Measurements from ENCODE around the gene CCR9.
A peak's percentile ranks its signal among the peaks of the same experiment; 100 is the strongest.
"Not testable (repeated sequence)": the region's sequence is repeated elsewhere in the genome, so short reads cannot be mapped to it uniquely, and the experiment has no call there.

Gene CCR9, protein sequence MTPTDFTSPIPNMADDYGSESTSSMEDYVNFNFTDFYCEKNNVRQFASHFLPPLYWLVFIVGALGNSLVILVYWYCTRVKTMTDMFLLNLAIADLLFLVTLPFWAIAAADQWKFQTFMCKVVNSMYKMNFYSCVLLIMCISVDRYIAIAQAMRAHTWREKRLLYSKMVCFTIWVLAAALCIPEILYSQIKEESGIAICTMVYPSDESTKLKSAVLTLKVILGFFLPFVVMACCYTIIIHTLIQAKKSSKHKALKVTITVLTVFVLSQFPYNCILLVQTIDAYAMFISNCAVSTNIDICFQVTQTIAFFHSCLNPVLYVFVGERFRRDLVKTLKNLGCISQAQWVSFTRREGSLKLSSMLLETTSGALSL

DNA sequence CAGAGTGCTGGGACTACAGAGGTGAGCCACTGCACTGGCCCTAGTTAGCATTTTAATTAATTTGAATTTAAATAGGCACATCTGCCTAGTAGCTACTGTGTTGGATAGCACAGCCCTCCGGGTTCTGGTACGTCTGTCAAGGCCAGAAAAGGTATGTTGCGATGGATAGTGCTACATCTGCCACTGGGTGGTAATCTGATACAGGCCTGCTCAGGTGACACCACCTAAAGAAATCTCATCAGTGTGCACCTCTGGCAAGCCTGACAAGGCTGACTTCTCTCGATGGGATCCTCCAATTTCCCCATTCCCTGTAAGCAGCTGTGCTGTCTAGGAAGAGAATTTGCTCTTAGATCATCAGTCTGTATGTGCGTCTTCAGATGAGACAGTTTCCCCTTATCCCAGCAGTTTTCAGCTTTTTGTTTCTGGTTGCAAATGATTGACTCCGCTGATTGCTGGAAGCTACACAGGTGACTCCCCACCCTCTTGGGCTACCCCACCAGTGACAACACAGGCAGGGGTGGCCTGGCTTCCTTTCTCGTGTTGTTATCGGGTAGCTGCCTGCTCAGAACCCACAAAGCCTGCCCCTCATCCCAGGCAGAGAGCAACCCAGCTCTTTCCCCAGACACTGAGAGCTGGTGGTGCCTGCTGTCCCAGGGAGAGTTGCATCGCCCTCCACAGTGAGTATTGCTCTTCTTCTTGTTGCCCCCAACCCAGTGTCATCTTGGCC is at the start of gene CCR9:
TSS of gene CCR9 (plus strand) at position 565 of the 727 bp plus-strand sequence. CDS start 8,391 bp downstream, outside the sequence.
- DNase-seq (ENCODE audit: low spot score), result no peak

DNA sequence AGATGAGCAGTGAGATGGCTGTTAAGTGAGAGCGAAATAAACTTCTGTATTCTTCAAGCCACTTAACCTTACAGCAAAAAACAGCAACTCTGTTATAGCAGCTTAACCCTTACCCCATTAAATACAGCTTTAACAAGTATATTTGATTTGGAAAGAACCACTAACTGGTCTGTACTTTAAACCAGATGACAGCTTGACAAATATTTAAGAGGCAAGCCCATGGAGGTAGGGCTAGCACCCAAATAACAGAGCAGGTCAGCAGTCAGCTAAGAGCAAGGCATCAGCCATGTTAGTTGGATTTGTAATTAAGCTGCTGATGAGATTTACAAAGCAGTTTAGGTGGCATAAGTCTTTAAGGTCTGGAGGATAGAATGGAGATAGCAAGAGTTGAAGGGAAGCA is 47.9 kb upstream of the CCR9 start:
- DNase-seq (ENCODE audit: low spot score), result no peak

DNA sequence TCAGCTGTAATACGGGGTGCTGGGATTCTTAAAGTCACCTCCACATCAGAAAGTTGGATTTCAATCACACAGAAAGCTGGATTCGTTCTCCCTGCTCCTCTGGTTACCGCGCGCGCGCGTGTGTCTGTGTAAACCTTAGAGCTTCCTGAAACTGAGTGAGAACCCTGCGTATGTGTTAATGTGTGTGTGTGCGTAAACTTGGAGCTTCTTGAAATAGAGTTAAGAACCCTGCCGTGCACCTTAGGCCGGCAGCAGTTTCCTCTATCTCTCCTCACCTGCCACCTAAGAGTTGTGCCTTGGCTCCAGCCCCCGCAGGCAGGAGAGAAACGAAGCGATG is 45.0 kb upstream of the CCR9 start:
- DNase-seq (ENCODE audit: low spot score), result no peak

DNA sequence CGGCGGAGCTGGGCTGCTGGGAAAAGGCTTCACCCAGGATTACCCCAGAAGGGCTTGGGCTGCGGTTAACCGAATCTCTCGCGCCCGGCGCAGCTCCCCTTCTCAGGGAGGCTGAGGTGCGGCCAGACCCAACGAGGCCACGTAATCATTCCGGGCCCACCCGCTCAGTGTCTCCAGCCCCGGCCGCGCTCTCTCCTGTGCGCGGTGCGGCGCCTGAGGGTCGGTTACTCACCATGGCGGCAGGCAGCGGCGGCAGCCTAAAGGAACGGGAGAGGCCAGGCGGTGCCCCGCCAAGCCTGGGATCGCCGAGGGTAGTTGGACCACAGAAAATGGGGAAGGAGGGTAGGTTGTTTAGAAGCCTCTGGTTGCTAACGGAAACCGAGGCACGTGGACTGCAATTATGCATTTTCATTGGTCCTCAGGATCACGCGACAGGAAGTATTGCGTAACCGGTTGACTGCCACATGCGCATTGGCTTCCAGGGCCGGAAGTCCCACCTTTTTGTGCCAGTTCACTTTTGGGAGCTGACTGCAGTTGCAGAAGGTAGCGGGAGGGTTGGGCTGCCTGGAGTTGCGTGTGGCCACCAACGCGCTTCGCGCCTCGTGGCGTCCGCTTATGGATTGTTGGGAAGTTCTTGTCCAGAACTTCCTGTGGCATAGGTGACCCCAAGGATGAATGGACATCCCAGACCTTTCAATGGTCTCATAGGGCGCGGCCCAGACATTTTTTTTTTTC is 44.4 kb upstream of the CCR9 start, which contains the start of gene LZTFL1:
TSS of gene LZTFL1 (minus strand) at position 363 of the 735 bp plus-strand sequence. CDS start at position 235, 128 bp downstream.
- DNase-seq (ENCODE audit: low spot score), result peak; percentile 94

DNA sequence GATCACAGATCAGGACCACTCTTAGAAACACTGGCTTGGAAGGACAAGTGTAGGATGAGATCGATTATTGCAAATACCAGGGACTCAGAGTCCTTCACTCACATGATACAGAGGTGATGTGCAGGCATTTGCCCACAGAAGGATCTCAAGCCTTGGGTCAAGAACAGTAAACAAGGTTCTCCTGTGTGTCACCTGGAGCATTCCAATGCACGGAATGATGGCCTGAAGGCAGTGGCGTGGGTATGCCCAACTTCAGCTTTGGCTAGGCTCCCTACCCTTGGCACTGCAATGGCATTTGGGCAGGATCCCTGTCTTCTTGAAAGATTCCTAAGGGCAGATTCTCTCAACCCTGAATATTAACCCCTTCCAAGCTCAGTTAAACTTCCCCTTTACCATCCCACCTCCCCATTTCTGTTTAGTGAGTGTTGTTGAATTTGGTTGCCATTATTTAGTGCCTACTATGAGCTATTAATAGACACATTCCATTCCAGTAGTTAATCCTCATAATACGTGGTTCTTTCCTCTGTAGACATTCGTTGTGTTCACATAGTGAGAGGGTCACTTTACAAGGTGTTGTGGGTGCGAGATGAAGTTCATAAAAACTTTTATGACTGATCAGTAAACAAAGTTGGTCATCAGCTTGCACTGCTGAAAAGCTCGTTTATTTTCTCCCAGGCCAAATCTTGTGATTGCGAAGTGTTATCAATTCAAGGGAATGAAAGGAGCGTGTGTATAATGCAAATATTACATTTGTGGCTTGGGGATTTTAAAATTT is 43.3 kb upstream of the CCR9 start:
- DNase-seq (ENCODE audit: low spot score), result no peak

DNA sequence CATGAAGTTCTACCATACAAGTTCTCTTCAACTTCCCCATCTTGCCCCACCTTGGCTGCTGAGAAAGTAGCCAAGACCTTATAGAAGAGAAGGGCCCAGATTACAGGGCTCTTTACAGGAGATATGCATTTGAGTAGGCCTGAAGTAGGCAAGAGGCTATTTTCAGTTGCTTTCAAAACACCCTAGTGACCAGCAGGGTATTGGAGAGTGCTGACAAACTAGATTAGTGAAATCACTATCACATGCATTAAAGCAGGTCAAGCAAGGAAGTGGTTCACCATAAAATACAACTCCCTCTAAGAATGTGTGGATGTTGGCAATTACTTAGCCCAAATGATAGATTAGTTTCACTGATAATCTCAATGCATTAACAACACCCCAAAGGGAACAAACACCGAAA is 41.7 kb upstream of the CCR9 start:
- no peak for DNase-seq (ENCODE audit: low spot score)

DNA sequence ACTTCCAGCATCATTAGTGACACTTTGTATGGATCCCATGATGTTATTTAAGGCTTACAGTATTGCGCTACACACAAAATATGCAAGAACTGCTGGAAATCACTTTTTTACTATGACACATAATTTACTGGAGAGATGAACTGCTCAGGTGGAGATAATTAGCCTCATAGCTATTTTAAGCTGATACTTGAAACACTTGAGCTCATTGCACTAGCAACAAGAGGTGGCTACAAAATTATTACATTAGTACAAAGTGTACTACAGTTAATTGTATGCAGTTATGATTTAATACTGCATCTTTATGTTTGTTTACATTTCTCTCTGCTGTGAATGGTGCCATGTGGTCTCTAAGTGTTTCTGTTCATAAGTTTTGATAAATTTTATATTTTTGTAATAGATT is 38.0 kb upstream of the CCR9 start:
- DNase-seq (ENCODE audit: low spot score), result no peak

DNA sequence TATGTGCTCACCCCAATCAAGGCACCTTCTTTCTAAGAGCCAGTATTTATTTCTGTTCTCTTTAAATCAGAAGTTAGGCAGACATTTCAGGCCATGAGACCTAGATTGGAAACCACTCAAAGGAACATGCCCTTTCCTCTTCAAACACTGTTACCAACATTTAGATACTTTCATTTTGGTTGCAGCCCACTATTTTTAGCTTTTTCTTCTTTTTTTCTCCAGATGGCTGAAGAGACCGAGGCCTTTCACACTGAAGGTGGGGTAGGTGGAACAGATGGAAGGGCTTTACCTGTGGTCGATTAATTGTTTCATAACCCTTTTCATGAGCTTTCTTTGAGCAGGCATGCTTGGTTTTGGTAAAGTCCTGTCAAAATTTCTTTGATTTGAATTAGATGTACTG is 33.5 kb upstream of the CCR9 start:
- DNase-seq (ENCODE audit: low spot score), result no peak

DNA sequence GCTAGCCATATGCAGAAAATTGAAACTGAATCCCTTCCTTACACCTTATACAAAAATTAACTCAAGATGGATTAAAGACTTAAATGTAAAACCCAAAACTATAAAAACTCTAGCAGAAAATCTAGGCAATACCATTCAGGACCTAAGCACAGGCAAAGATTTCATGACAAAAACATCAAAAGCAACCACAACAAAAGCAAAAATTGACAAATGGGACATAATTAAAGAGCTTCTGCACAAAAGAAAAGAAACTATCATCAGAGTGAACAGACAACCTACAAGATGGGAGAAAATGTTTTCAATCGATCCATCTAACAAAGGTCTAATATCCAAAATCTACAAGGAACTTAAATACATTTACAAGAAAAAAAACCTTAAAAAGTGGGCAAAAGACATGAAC is 30.0 kb upstream of the CCR9 start:
- DNase-seq (ENCODE audit: low spot score), result not testable (repeated sequence)

DNA sequence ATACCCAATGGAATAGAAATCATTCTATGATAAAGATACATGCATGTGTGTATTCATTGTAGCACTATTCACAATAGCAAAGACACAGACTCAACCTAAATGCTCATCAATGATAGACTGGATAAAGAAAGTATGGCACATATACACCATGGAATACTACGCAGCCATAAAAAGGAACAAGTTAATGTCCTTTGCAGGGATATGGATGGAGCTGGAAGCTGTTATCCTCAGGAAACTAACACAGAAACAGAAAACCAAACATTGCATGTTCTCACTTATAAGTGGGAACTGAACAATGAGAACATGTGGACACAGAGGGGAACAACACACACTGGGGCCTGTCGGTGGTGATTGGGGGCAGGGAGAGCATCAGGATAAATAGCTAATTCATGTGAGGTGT is 29.3 kb upstream of the CCR9 start:
- DNase-seq (ENCODE audit: low spot score), result not testable (repeated sequence)

DNA sequence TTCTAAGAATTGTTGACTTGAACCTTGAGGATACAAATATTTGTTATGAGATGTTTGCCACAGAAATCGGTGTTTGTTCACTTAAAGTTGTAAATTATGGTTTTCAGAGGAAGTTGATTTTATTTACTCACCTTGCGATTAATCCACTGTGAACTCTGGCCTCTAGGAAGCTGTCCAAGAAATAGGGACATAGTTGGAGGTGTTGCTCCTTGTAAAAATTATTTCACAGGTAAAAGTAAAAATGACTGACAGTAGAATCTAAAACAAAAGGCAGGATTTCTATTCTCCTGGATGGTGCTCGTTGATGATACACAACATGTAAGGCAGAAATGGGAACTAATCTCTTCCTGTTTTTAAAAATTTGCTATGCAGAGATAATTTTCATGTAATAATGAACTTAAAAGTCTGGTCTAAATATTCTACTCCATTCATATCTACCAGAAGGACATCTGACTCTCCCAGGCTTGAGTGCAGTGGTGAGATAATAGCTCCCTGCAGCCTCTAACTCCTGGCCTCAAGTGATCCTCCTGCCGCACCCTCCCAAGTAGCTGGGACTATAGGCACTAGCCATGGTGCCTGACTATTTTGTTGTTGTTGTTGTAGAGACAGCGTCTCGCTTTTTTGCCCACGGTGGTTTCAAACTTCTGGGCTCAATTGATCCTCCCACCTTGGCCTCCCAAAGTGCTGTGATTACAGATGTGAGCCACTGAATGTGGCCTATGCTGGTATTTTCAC is 27.4 kb upstream of the CCR9 start:
- DNase-seq (ENCODE audit: low spot score), result no peak

DNA sequence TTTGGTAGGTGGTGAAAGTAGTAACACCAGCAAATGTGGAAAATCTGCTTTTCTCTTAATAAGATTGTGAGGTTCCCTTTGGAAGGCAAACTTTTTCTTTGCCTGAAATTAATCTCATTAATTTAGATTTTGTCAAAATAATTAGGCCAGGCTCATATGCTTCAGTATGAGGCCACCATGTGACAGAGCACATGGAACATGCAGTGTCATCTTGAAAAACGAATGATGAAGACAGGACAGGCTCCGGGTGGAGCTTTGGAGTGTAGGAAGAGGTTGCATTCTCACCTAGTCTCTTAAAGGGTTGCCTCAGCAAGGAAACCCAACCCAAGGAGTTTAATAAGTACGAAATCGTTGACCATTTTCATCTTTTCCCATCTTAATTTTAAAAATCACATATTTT is 25.9 kb upstream of the CCR9 start:
- DNase-seq (ENCODE audit: low spot score), result no peak

DNA sequence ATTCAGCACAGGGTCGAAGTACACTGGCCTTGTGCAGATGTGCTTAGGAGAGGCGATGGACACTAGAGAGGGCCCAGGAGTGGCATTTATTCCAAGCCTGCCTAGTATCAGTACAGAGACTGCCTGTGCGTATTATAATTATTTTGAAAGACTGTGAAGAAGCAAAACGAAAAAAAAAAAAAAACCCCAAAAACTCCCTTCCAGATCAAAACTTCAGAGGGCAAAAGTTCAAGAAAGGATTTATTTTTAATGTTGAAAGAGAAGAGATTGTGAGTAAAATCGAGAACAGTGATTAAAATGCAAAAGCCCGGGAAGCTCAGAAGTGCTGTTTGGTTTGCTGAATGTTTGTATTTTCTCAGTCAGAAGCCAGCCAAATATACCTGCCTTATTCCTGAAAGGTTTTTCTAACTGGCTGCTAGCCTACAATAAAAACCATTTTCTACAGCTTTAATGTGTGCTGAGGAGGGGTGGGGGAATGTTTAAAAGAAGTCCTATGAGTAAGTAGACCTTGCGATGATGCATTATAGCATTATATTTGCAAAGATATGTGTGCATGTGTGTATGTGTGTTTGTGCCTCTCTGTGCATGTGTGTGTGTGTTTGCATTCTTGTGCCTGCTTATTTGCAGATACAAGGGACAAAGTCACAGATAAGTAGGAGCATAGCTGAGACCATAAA is 25.2 kb upstream of the CCR9 start:
- DNase-seq (ENCODE audit: low spot score), result no peak

DNA sequence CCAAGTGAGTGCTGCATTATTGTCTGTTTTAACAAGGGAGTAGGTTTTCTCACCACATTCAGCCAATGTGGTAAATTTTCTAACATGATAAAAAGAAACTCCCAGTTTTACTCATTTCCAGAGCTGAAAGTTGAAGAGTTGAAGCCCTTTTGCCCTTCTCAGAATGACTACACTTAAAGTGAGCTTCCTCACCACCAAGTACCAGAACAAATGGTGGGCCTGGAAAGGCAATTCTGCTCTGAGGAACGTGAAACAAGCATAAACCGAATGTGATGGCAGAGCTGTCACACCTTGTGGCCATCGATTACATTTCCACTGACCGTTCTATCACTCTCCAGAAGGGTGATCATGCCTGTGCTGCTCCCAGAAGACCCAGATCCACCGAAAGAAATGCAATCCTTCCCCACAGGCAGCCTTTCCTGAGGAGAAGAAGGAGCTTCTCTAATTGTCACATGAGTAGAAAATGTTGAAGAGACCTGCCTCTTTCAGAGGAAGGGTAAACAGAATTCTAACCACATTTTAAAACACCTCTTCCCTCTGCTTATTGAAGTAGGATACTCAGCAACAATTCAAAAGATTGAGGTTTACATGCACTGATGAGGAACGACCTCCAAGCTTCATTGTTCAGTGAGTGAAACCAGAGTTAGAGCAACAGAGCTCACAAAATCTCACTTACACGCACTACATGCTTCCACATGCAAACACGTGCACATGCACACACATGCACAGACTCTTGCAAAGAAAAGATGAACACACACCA is 21.4 kb upstream of the CCR9 start:
- DNase-seq (ENCODE audit: low spot score), result no peak

DNA sequence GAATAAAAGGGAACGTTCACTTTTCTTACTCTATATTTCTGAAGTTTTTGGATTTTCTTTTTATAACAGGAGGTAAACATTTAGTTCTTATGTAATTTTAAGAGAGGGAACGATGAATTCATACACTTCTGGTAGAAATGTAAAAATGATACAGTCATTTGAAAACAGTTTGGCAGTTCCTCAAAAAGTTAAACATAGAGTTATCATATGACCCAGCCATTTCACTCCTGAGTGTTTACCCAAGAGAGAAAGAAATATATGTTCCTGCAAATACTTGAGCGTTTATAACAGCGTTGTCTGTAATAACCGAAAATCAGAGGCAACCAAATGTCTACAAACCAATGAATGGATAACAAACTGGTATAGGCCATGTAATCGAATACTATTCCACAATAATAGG is 20.8 kb upstream of the CCR9 start:
- DNase-seq (ENCODE audit: low spot score), result no peak

DNA sequence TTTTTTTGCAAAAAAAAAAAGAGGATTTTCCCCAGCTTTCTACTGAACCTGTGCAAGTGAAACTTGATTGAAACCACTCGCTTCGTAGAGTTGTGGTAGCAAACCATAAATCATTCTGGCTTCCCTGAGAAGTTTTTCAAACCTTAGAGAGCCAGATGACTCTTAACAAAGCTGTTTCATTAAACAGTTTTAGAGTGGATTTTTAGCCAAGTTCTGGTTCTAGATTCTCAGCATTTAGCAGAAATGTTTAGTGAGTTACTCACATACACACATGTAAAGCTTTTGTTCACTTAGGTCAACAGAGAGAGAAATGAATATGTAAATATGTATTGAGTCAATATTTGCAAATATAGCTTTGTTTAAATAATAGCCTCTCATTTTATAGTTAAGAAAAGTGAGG is 18.1 kb upstream of the CCR9 start:
- DNase-seq (ENCODE audit: low spot score), result no peak

DNA sequence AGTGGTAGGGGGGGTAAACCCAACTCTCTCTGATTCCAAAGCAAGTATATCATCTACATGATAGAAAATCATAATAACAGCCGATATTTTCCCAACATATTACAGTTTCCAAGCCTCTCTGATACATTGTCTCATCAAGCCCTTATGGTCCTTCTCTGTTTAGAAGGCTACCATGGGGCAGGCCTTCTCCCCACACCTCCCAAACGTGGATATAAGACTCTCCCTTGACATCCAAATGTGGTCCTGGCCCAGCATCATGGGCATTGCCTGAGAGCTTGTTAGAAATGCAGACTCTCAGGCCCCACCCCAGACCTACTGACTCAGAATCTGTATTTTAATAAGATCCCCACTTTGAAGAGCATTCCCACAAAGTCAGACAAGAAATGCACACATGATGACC is 17.7 kb upstream of the CCR9 start:
- no peak for DNase-seq (ENCODE audit: low spot score)

DNA sequence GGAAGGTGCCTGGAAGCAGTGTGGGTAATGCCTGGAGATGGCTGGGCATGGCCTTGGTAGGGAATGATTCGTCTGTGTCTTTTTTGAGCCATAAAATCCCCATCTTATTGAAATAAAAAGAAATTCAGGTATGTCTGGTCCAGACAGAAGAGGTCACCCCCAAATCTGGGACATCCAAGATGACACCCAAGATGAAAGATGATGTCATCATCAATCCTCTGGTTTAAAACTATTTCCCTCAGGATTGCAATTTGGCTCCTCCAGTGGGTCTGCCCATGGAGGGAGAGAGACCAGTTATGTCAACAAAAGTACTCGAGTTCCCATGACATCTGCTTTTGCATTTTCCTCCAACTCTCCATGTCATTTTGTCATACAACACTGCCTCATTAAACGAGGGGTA is 16.7 kb upstream of the CCR9 start:
- DNase-seq (ENCODE audit: low spot score), result no peak

DNA sequence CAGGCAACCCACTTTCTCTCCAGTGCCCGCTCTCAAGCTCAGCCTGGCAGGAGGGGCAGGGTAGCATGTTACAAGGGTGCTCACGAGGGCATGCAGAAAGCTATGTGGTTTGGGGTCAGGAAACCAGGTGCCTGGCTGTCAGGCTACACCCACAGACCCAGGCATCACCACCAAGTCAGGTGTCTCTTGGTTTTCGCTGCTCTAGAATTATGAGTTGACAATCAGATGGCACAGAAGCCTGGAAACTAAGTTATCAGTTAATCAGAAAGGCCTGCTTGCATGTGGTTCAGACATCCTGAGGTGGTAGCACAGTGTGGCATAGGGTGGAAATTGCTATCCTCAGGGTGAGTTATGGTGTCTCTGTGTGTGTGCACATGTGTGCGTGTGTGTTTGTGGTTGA is 16.2 kb upstream of the CCR9 start:
- DNase-seq (ENCODE audit: low spot score), result no peak

DNA sequence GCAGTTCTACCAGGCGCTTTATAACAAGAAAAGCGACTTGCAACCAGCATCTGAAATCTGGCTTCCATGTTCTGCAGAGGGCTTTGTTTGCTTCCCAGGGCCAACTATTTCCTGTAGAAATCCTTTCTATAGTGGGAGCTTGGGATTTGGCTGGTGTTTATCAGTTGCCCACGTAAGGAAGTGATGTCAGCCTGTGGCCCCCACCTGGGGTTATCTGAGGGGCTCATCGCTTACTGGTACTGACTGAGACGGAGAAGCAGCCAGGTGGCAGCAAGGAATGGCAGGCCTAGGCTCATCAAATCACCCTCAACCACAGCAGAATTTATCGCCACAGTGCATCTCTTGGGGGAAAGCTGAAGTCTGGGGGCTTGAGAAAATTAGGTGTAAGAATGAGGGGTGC is 14.6 kb upstream of the CCR9 start:
- DNase-seq (ENCODE audit: low spot score), result no peak

Measured in iPS-NIHi11 (cell line).